Stimulated activated CD4-positive, alpha-beta T cell treated with anti-CD3 and anti-CD28 coated beads, Interleukin-12 subunit alpha, Interleukin-12 subunit beta, amount 100 ng/mL, for 4 hours (primary cell): ENCODE measurements around the gene MYL3.
A peak's percentile ranks its signal among the peaks of the same experiment; 100 is the strongest.

ENCODE experiments used
- DNase-seq: peaks from one replicate; pipeline ENCODE4 v3.0.0-alpha.2; 2020

Gene MYL3

DNA sequence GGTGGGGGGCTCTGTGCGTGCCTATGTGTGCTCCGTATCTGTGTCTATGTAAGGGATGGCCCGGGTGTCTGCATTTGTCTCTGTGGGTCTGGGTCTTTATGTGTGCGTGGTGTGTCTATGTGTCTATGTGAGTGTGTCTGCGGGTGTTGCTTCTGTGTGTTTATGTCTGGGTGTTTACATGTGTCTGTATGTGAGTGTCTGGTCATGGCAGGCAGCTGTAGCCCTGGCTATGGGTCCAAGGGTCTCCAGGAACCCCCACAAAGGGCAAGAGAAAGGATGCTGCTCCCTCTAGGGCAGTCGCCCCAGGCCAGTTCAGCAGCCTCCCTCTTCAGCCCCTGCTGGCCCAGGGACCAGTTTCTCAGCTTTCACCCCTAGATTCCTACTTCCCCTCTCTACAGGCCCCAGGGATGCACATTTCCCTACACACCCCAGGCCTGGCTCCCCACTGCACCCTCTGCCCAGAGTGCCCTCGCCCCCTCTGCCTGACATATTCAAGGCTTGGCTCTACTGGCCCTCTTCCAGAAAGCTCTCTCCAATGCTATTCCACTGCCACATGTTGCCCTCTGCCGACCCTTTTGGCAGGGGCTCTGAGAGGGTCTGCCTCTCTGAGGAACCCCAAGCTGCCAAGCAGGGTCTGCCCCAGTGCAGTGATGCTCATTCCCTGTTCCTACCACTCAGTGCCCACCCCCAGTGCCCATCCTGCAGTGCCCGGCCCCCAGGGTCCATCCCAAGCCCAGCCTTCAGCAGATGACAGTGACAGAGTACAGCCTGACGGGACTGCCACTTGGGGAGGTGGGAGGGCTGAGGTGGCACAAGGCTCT lies 1.0 kb upstream of the MYL3 start:
- DNase-seq = no peak

DNA sequence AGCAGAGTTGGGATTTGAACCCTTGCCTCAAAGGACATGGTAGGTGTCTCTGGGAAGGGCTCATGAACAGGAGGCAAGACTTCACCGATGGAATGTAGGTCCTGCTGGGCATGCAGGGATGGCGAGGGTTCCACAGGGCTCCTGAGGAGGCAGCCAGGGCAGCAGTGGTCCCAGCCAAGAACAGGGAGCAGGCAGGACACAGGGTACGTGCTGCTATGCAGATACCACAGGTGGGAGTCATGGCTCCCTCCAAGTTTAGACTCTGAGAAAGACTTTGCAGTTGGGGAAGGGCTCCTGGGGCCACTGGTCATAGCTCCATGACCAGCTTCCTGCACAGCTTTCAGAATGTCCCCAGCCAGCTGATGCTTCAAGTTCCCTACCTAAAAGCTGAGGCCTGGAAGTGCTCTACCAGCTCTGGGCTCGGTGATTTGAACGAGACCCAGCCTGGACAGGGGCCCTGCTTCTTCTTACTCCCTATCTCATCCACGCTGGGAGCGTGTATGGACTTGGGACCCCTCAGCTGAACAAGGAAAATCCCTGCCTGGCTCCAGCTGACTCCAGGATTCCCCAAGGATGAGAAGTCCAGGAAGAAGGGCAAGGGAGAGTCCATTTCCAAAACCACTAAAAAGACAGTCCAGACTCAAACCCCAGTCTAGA lies 747 bp downstream of the MYL3 start:
- DNase-seq = no peak

DNA sequence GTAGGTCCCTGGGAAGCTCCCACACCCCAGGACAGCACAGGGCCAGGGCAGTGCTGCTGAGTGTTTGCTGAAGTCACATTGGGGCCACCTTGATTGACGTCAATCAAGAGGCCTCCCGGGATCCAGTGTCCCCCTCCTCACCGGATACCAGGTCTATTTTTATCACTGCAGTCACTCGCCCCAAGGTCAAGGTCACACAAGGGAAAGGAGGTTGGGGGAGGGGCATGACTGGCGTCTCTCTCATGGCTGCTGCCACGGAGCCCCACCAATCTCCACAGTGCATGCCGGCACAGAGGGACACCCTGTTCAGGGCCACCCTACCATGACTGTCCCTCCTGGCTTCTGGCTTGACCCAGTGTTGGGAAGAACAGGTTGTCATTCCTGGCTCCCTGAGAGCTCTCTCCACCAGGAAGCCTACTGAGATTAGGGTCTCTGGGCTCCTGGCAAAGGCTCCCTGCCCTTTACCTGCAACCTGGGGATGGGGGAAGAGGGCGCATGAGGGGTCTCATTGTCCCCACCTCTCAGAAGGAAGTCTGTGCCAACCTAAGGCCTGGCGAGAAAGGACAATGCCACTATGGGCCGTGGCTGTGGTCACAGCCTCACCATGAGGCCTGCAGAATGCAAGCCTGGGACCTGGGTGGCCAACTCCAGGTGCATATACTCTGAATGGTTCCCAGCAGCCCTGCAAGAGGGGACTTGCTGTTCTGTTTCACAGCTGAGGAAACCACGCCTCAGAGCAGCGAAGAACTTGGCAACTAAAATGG lies 1.5 kb downstream of the MYL3 start:
- no peak for DNase-seq

DNA sequence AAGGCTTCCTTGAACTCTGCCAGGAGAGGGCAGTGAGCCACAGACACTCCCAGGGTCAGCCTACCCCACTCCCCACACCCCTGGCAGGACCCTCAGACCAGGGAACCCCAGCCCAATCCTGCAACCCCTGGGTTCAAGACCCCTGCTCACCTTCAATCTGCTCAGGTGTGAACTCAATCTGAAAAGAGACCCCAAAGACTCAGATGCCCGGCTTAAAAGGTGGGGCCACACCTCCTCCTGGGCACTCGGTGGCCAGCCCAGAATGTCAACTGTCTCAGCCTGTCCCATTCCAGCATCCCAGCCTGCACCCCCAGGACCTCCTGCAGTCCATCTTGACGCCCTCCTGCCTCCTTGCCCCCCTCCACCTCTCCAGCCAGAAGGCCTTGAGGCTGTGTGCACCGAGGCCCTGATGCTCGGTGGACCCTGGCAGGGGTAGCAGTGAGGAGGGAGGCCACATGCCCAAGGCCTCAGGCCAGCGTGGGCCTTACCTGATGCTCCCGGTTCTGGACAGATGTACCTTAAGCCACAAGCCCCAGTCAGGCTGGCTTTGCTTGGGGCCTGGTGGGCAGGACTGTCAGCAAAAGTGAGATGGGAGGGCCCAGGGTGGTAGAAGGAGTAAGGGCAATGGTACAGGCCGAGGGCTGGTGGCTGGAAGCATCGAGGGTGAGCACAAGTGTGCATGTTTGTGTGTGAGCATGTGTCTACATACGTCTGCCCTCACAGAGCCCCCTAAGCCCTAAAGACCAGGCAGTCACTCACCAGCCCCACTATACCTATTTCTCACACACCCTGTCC lies 2.2 kb downstream of the MYL3 start:
- no peak for DNase-seq

DNA sequence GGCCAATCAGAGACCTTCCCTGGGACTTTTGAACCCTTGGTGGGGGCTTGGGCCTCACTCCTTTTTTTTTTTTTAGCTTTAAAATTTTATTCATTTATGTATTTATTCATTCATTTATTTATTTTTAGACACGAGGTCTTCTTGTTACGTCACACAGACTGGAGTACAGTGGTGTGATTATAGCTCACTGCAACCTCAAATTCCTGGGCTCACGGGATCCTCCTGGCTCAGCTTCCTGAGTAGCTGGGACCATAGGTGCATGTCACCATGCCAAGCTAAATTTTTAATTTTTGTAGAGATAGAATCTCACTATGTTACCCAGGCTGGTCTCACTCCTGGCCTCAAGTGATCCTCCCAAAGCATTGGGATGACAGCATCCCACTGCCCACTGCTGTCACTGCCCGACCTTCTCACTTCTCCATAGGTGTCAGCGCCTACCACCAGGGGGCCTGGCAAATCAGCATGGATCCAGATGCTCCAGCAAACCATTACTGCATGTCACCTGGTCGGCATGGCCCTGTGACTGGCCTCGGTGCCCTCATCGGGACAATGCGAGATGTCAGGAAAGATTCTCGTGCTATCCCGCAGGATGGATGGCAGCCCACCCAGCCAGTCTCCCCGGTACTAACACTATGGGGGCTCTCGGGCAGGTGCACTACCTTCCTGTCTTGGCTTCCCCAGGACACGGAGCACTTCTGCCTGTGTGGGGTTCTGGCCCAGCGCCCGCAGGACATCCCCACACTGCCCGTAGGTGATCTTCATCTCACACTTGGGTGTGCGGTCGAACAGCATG lies 3.0 kb downstream of the MYL3 start:
- peak; percentile 19 for DNase-seq

DNA sequence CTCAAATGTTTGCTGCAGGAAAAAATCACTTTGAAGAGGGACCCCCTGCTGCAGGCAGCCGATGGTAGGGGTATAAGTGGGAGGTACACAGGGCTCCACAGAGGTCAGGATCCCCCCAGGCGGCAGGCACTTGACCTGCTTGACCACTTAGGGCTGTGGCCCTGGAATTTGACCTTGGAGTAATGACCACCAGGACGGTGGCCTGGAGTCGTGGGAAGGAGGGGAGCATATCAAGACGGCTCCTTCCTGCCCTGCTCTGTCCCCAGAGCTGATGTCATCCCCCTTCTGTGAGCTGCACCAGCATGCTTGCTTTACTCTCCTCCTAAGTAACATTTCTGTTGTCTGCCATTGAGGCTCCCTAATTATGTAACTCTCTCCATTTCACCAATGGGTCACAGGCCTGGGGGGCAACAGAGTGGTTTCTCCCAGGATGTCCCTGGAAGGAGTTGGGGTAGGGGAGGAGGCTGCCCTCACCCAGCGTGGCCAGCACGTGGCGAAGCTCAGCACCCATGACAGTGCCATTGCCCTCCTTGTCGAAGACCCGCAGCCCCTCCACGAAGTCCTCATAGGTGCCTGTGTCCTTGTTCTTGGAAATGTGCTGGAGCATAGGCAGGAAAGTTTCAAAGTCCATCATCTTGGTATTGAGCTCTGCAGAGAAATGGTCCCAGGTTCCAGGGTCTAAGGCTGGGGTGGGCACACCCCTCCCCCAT lies 4.1 kb downstream of the MYL3 start:
- DNase-seq = no peak

DNA sequence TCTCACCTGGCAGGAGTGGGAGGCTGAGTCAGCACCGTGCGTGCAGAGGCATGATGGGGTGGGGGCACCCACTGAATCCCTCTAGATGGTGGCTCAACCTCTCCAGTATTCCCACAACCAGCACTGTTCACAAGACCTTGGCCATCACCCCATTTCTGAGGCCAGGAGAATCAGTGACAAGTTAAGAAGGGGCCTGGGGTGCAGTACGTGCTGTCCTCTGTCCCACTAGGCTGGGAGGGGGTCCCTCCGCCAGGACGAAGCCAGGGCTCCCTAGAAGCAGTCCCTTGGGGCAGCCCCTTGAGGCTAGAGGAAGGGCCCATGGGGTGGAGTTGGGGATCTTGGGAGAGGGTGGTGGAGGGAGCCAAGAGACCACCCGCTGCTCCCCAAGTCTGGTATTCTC lies 4.8 kb downstream of the MYL3 start:
- DNase-seq = no peak

DNA sequence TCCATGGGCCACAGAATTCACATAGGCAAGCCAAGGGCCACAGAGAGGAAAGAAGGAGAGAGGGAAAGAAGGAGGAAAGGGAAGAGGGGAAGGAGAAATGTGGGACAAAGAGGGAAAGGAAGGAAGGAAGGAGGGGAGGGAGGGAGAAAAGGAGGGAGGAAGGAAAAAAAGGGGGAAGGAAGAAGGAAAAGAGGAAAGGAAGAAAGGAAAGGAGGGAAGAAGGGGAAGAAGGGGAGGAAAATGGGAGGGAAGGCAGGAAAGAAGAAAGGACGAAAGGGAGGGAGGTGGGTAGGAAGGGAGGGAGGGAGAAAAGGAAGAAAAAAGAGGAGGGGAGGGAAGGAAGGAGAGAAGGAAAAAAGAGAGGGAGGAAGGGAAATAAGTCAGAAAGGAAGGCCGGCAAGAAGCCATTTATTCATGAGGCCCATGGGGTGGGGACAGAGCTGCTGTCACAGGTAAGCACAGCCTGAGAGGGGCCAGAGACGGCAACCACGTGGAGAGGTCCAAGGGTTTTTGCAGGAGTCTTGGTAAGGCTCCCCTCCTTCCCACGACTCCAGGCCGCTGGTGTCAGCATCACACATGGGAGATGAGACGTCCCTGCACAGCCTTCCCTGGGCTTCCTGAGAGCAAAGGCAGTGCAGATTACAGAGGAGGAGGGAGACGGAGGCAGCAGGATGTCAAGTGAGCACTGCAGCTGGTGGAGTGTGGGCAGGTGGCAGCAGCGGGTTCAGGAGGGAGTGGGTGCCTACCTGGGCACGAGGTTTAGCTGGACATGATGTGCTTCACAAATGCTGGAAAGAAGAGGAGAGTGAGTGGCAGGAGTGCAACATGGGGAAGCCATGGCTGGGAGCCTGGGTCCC lies 5.5 kb downstream of the MYL3 start:
- DNase-seq = no peak

DNA sequence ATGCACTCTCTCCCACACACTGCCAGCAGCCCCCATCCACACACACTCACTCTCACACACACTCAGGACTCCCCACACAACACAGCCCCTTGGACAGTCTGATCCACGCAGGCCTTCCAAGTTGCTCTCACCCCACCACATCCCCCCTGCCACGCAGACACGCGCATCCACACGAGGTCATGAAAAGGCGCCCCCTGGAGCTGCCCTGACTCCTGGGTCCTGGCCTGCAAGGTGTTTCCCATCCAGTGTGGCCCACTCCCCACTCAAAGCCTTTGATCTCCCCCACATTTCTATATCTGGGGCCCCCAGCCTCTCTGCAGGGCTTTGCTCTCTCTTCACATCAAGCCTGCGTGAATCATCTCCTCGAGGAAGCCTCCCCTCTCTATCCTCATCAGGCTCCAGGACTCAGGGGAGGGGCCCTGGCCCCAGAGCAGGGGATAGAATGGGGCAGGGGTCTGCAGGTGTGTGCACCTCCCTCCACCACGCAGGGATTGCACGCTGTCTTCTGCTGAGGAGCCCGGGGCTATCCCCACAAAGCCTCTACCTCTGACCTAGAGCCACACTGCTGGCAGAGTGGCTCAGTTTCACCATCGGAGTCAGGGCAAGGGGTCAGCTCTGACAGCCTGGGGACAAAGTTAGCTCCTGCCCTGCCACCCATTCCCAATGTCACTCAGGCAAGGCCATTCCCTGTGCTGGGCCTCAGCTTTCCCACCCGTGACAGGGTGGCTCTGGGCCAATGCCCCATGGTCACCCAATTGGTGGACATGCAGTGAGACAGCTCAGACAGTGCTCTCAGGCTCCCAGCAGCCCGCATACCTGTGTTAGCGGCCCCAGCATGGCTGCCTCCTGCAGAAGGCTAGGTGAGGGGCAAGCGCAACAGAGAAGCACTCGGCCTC lies 6.4 kb downstream of the MYL3 start:
- no peak for DNase-seq

DNA sequence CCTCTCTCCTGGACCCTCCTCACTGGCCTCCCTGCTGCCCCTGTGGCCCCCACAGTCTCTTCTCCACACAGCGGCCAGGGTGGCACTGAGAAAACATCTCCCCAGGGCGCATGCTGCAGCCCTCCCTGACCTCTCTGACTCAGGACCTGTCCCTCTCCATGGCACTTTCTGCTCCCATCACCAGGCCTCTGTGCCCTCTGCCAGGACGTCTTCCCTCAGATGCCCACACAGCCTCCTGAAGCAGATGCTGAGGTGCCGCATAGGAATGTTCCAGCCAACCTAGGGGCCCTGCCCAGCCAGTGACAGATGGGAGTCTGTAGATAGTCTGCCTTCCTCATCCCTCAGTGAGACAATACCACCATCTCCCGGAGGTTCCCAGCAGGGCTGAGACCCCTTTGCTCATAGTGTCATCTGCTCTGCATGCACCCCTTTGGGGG lies 8.7 kb downstream of the MYL3 start:
- no peak for DNase-seq

DNA sequence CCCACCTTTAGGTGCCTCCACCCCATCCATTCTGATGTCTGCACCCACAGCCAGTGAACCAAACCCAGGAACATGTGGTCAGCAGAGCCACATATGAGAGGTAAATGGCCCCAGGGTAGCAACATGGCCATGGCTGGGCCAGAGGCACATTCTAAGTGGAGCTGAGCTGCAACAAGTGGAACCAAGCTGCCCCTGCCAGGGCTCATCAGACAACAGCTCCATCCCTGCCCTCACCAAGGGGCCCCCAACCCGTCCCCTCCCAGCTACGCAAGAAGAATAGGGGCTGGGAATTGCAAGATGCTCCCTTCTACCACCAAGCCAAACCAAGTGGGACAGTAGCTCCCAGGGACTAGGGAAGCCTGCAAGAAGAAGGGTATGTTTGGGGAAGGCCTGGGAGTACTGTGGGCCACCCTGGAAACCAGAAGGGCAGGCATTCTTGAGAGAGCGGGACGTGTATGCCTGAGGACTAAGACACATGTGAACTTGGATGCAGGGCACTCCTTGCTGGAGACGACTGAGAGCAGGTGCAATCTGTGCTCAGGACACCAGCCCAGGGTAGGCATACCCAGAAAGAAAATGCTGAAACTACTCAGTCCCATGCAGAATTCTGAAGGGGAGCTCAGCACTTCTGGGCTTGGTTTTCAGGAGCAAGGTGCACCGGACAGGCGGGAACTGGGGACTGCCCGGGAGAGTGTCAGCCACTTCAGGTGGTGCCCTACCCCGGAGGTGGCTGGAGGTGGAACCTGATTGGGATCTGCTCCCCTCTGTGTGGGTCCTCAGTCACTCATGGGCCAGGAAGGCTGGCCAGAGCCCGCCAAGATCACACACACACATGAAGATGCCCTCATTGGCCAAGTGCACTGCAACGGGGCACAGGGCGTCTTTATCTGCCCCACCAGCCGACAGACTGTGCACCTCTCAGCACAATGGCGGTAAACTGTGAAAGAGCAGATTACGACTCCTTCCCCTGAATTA lies 9.5 kb downstream of the MYL3 start:
- no peak for DNase-seq

DNA sequence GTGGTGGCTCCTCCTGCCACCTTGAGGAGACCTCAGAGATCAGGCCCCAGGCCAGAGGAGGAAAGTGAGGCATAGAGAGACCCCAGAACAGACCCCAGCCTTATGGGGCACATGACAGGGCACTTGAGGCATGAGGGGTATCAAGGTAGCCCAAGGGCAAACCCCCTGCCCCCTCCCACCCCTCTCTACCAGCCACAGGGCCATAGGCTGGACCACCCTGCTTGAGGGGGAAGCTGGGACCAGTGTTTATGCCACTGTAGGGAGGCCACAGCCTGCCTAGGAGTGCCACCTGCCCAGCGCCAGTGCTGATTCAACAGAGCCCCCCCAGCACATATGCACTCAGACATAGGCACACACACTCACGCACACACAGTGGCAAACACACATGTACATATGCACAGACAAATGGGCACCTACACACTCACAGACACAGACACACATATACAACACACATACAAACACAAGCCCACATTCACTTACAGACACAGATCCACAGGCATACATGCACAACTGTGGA lies 10.3 kb downstream of the MYL3 start:
- DNase-seq = no peak

DNA sequence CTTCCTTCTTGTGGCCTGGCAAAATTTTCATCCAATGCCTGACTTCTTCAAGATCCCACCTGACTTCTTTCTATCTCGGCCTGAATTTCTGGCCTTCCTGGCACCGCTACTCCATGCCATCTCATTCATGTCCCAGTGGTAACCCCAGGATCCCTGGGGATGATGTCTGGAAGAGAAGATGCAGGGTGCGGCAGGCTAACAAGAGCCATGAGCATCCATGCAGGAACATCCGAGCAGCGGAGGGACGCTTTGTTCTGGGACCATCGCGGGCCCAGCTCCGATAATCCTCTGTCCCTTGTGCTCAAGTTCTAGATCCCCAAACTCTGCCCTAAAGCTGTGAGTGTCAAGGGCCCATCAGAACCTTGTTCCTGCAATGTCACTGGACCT lies 10.9 kb downstream of the MYL3 start:
- DNase-seq = no peak

DNA sequence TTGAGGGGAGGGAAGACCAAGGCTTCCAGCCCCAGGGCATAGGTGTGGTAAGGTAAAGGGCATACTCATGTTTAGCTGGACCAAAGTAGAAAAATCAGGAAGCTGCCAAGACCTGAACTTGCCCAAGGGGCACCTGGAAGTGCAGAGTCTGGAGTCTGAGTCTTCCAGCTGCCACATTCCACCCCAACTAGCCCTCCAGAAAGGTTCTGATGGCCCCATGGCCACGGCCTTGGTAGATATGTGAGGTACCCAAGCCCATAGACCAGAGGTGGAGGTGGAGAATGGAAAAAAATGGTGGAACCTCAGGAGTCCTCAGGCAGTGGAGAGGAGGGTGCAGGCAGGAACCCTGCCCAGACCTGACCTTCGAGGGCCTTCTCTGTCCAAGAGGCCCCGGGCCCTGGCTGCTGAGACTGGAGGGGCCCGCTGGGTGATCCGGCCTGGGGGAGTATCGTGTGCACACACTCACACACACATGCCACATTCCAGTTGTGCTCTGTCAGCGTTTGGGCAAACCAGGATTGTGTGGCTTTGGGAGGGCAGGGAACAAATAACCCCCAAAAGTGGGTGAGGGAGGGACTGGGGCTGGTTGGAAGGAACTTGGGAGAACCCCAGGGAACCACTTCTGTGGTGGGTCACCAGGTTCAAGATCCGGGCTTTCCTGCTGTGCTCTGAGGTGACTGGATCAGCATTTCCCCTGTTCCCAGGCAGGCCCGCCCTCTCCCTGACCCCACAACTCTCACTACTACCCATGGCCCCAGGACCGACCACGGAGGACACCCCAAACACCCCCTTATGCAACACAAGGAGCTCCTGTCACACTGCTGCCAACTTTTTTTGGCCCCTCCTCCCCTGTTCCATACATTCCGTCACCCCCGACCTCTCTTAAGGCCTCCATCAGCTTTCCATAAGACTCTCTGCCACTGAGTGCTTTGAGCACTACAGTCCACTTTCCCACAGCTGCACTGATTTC lies 11.6 kb downstream of the MYL3 start:
- DNase-seq = no peak

DNA sequence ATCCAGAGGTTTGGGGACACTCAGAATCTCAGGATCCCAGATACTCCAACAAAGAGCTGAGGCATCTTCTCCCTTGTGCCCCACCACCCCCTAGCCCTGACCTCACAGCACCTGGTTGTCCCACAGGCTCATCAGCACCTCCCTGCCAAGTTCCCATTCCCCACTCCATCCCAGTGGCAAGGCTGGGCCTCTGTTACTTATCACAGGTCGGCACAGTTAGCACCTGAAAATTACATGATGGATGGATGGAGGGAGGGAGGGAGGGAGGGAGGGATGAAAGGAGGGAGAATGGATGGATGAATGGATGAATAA lies 12.8 kb downstream of the MYL3 start:
- no peak for DNase-seq

DNA sequence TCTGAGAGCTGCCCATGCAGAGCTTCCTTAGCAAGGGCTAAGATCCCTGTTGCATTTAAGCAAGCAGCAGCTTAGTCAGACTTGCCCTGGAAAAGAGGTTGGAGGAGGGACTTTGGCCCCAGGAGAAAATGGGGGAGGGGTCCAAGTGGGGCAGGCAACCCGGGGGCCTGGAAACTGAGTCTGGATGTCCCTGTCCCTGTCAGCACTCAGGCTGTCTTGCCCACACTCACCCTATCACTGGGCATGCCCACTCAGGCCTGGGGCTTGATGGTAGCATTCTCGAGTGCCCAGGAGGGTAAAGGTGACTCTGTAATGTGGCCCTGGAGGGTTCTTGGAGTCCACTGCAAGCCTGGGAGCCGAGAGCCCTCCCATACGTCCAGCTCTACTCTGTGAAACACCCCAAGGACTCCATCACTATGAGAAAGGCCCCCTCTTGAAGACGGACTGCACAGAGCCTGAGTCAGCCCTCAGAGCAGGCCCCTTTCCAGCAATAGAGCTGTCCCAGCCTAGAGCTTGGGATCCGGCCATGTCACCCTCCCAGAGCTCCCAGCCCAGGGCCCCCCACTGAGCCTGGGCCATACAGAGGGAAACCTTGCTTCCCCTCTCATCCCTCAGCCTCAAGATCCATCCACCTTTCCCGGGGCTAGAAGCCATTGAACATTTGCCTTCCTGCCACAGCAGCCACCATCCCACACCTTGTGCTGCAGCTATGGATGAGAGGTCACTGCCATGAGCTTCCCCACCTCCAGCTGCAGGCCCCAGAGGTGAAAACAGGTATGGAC lies 13.4 kb downstream of the MYL3 start:
- DNase-seq = no peak
